Vagina (tissue), 2 donors: ENCODE data around the gene PCDHA5. TPM values are rescaled to one million over a fixed set of nuclear protein-coding genes. Genes with fewer than 3 reads are reported as not detected.
"Not testable (repeated sequence)": the region's sequence is repeated elsewhere in the genome, so short reads cannot be mapped to it uniquely, and the experiment has no call there.

Experiments
- DNase-seq, 2 donors: peaks; one replicate each; pipeline ENCODE4 v3.0.0-alpha.2; 2017; ENCODE audit errors: extremely low spot score in 2 of 2
- H3K27ac ChIP-seq: fragments of 200-600 bp; sonication (generic); one replicate; pipeline ENCODE4 v1.5.1; 2019
- H3K27me3 ChIP-seq: fragments of 200-600 bp; sonication (generic); one replicate; pipeline ENCODE4 v1.5.1; 2019
- H3K36me3 ChIP-seq, 2 donors: fragments of 200-600 bp; sonication (generic); one replicate each; pipeline ENCODE4 v1.5.1; 2017 to 2019
- H3K4me1 ChIP-seq: fragments of 200-600 bp; sonication (generic); one replicate; pipeline ENCODE4 v1.5.1; 2019
- H3K4me3 ChIP-seq, 2 donors: fragments of 200-600 bp; sonication (generic); 1 replicate in 1 of 2; 2 replicates in 1 of 2; pipeline ENCODE4 v1.5.1; 2016 to 2019
- H3K9me3 ChIP-seq: fragments of 200-600 bp; sonication (generic); one replicate; pipeline ENCODE4 v1.5.1; 2019
- POLR2A ChIP-seq, 2 donors: fragments of 450-650 bp; IDR thresholded peaks; one replicate each; pipeline ENCODE4 v1.6.1; 2017; ENCODE audit warnings: antibody characterized with exemption in 2 of 2, mild to moderate bottlenecking in 2 of 2, moderate library complexity in 2 of 2
- POLR2AphosphoS5 ChIP-seq, 2 donors: sonication (generic); formaldehyde crosslinking; IDR thresholded peaks; one replicate each; pipeline ENCODE4 v1.9.0; 2017; ENCODE audit warnings: antibody characterized with exemption in 2 of 2, mild to moderate bottlenecking in 2 of 2, low read depth in 1 of 2; ENCODE audit not compliant: insufficient read depth in 1 of 2
- intact Hi-C: fragments of 100-400 bp; cut with DNase I; formaldehyde crosslinking; loops from one replicate; pipeline ENCODE4 v1.15.1; 2023
- total RNA-seq: library from RNA; depleted of rRNA; stranded (reverse); fragments of >200 nt; gene quantifications from one replicate; pipeline ENCODE4 v1.2.3, GENCODE V29; 2016
- TF ChIP-seq, protein P1 (sequence below), 3 experiments: fragments of 450-650 bp in 2 of 3; fragments of 200-600 bp in 1 of 3; sonication (generic) in 1 of 3; IDR thresholded peaks; one replicate each; pipeline ENCODE4 v1.5.1; 2017 to 2019; ENCODE audit warnings: antibody characterized with exemption in 3 of 3, mild to moderate bottlenecking in 2 of 3, moderate library complexity in 2 of 3

The PCDHA5 gene
- total RNA-seq: 0.25 TPM

DNA sequence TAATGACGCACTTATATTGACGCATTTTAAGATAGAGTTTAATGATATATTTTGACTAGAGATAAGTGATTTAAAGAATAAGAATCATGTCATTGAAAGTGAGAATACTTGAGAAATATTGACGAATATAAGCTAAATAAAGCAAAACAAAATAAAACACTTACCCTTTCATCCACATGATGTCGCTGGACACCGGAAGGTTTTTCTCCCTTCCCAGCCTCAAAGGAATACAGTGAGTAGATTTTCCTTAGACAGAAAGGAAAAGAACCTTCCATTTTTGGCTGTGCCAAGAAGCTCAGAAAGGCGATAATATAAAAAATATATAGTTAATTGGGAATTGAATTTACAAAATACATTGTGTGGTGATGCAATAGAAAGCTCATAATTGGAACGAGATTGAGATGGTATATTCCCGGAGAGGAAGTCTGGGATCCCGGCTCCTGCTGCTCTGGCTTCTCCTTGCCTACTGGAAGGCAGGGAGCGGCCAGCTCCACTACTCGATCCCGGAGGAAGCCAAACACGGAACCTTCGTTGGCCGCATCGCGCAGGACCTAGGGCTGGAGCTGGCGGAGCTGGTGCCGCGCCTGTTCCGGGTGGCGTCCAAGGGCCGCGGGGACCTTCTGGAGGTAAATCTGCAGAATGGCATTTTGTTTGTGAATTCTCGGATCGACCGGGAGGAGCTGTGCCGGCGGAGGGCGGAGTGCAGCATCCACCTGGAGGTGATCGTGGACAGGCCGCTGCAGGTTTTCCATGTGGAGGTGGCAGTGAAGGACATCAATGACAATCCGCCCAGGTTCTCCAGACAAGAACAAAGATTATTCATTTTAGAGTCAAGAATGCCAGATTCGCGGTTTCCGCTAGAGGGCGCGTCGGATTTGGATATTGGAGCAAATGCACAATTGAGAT, at the start of gene PCDHA5:
Gene PCDHA5 (plus strand): TSS at position 239 of the 906 bp plus-strand sequence.
- no peak within 1 kb of the TSS for H3K4me3 ChIP-seq
- no peak for TF ChIP-seq POLR2AphosphoS5 (IDR thresholded peaks at IDR 0.05; ENCODE audit: insufficient read depth in 1 of 2, low read depth in 1 of 2)
- TF ChIP-seq POLR2A (IDR thresholded peaks at IDR 0.05): no peak
- TF ChIP-seq, protein P1, sequence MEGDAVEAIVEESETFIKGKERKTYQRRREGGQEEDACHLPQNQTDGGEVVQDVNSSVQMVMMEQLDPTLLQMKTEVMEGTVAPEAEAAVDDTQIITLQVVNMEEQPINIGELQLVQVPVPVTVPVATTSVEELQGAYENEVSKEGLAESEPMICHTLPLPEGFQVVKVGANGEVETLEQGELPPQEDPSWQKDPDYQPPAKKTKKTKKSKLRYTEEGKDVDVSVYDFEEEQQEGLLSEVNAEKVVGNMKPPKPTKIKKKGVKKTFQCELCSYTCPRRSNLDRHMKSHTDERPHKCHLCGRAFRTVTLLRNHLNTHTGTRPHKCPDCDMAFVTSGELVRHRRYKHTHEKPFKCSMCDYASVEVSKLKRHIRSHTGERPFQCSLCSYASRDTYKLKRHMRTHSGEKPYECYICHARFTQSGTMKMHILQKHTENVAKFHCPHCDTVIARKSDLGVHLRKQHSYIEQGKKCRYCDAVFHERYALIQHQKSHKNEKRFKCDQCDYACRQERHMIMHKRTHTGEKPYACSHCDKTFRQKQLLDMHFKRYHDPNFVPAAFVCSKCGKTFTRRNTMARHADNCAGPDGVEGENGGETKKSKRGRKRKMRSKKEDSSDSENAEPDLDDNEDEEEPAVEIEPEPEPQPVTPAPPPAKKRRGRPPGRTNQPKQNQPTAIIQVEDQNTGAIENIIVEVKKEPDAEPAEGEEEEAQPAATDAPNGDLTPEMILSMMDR (IDR thresholded peaks at IDR 0.05): no peak
- H3K27ac ChIP-seq: no peak within 1 kb of the TSS
- peaks cover 3% of the 10 kb centered on the region for H3K9me3 ChIP-seq
- DNase-seq: no peak
- intact Hi-C loops: no loop called here
- no peaks in the 10 kb centered on the region for H3K36me3 ChIP-seq
- no peaks in the 10 kb centered on the region for H3K27me3 ChIP-seq
- H3K4me1 ChIP-seq: no peaks in the 10 kb centered on the region

DNA sequence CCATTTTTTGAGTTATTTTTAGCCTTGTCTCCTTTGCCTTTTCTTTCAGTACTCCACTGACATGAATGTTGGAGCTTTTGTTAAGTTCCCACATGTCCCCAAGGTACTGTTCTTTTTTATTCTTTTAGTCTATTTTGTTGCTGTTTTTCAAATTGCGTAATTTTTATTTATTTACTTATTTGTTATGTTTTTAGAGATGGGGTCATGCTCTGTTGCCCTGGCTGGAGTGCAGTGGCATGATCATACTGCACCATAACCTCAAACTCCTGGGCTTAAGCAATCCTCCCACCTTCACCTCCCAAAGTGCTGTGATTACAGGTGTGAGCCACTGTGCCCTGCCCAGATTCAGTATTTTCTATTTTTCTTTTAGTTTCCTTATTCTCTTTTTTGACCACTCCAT, 40.9 kb upstream of the PCDHA5 start:
- Histone ChIP-seq H3K9me3 (no peaks in the 10 kb centered on the region), H3K4me1 (no peaks in the 10 kb centered on the region), H3K4me3 (no peak overlapping the region), H3K36me3 (no peaks in the 10 kb centered on the region), H3K27me3 (no peaks in the 10 kb centered on the region), H3K27ac (no peak overlapping the region)
- DNase-seq: no peak
- intact Hi-C loops: no loop called here
- no peak for TF ChIP-seq POLR2A (IDR thresholded peaks at IDR 0.05)
- no peak for TF ChIP-seq POLR2AphosphoS5 (IDR thresholded peaks at IDR 0.05; ENCODE audit: insufficient read depth in 1 of 2, low read depth in 1 of 2)
- TF ChIP-seq, protein P1 (IDR thresholded peaks at IDR 0.05): no peak

DNA sequence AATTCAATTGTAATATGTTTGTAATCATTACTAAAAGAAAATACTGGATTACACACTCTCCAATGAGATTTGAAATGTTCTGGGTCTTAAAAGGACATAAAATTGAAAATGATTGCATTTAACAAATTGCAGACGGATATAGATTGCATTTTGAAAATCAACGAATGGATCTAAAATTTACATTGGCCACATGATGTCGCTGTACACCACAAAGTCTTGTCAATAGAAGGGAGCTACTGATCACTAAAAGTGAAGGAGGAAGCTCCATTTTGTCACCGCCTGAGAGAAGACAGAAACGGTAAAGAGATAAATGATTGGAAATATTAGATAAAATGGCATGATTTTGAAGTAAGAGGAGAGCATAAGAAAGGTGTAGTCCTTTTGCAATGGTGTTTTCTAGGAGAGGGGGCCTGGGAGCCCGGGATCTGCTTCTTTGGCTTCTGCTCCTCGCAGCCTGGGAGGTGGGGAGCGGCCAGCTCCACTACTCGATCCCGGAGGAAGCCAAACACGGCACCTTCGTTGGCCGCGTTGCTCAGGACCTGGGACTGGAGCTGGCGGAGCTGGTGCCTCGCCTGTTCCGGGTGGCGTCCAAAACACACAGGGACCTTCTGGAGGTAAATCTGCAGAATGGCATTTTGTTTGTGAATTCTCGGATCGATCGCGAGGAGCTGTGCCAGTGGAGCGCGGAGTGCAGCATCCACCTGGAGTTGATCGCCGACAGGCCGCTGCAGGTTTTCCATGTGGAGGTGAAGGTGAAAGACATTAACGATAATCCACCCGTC, 35.3 kb upstream of the PCDHA5 start, which contains the start of gene PCDHA1:
Gene PCDHA1 (plus strand): TSS at position 236 of the 782 bp plus-strand sequence.
- Histone ChIP-seq H3K4me1 (no peaks in the 10 kb centered on the region), H3K9me3 (peaks cover 15% of the 10 kb centered on the region), H3K36me3 (no peaks in the 10 kb centered on the region), H3K27ac (no peak within 1 kb of the TSS), H3K27me3 (no peaks in the 10 kb centered on the region), H3K4me3 (no peak within 1 kb of the TSS)
- intact Hi-C loops: no loop called here
- TF ChIP-seq POLR2A (IDR thresholded peaks at IDR 0.05): no peak
- no peak for TF ChIP-seq POLR2AphosphoS5 (IDR thresholded peaks at IDR 0.05; ENCODE audit: insufficient read depth in 1 of 2, low read depth in 1 of 2)
- TF ChIP-seq, protein P1 (IDR thresholded peaks at IDR 0.05): no peak
- no peak for DNase-seq

DNA sequence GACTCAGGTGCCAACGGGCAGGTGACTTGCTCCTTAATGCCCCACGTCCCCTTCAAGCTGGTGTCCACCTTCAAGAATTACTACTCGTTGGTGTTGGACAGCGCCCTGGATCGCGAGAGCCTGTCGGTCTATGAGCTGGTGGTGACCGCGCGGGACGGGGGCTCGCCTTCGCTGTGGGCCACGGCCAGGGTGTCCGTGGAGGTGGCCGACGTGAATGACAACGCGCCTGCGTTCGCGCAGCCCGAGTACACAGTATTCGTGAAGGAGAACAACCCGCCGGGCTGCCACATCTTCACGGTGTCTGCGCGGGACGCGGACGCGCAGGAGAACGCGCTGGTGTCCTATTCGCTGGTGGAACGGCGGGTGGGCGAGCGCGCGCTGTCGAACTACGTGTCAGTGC, 34.0 kb upstream of the PCDHA5 start:
- H3K4me3 ChIP-seq, H3K27me3 ChIP-seq, H3K27ac ChIP-seq, DNase-seq, H3K36me3 ChIP-seq, intact Hi-C loops, H3K4me1 ChIP-seq: not testable (repeated sequence)
- H3K9me3 ChIP-seq: peaks cover 15% of the 10 kb centered on the region

DNA sequence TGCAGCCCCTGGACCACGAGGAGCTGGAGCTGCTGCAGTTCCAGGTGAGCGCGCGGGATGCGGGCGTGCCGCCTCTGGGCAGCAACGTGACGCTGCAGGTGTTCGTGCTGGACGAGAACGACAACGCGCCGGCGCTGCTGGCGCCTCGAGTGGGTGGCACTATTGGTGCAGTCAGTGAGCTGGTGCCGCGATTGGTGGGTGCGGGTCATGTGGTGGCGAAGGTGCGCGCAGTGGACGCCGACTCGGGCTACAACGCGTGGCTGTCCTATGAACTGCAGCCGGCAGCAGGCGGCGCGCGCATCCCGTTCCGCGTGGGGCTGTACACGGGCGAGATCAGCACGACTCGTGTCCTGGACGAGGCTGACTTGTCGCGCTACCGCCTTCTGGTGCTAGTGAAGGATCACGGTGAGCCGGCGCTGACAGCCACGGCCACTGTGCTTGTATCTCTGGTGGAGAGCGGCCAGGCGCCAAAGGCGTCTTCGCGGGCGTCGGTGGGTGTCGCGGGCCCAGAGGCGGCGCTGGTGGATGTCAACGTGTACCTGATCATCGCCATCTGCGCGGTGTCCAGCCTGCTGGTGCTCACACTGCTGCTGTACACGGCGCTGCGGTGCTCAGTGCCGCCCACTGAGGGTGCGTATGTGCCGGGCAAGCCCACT, 33.4 kb upstream of the PCDHA5 start:
- H3K36me3 ChIP-seq, intact Hi-C loops, H3K27ac ChIP-seq, H3K4me3 ChIP-seq, H3K4me1 ChIP-seq, H3K27me3 ChIP-seq, DNase-seq: not testable (repeated sequence)
- peaks cover 15% of the 10 kb centered on the region for H3K9me3 ChIP-seq
